SK-N-MC (cell line): Measurements from ENCODE around the gene CLTC.

Source experiments
- EZH2 ChIP-seq: fragments of 200-600 bp; sonication (generic); IDR thresholded peaks from one replicate; pipeline ENCODE4 v1.6.1; 2017; ENCODE audit warnings: antibody characterized with exemption
- POLR2AphosphoS5 ChIP-seq: IDR thresholded peaks from 2 replicates; pipeline ENCODE4 v1.6.1; 2012; ENCODE audit warnings: mild to moderate bottlenecking, low read depth, low read length, borderline replicate concordance

- TF ChIP-seq EZH2: no peak
- no peak for TF ChIP-seq POLR2AphosphoS5
Observed at GRCh38 chr17:59680314-59680713, 60.6 kb downstream of the CLTC start.
